ENCODE measurements around the gene LOXL3. TPM values are rescaled to one million over a fixed set of nuclear protein-coding genes. Genes with fewer than 3 reads are reported as not detected.

Gene LOXL3
- polyA plus RNA-seq, 4 donors: 0.22 to 2.9 (median 1.3) TPM

DNA sequence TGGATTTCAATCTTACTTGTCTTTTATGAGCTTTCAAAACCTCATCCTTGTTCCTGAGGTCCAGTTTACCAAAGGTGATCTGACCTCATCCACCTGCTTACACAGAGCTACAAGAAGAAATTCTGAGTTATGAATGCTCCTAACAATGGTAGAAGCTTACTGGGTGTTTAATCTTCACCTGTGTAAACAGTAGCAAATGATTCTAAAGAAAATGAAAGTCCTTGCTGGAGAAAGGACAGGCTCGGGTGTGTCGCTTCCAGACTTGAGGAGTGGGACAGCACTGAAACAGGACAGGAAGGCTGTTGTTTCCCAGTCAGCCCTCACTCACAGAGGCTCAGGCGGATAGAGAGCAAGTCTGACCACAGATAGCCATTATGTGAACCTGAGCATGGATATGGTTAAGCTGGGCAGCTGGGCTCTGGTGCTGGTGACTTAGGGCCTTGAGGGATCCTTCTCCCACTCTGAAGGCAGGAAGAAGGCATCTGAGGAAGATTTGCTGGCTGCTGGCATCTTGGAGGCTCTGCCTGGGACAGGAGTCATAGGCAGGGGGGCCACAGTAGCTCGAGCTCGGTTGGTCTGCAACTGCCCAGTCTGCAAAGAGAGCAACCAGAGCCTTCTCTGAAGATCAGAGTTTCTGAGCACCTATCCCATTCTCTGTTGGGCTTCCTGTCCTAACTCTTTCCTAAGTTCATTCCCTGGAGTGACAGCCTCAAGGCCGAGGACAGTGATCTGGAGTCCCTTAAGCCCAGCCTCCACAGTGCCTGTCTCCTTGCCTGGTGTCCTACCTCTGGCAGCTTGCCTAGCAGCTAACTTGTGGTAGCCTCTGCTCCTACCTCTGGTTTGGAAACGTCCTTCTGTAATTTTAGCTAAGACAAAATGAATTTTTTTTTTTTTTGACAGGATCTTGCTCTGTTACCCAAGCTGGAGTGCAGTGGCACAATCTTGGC lies 4.8 kb upstream of the LOXL3 start:
- Histone ChIP-seq H3K9me3 (ENCODE audit: control insufficient read depth in 2 of 2, insufficient read depth in 1 of 2, low read depth in 1 of 2, low read length in 1 of 2) (no peaks in the 10 kb centered on the region), H3K27me3 (ENCODE audit: control insufficient read depth in 3 of 3, insufficient read depth in 3 of 3, low read length in 3 of 3) (peaks cover 0 to 73% (median 0%) of the 10 kb centered on the region in 3 donors), H3K36me3 (ENCODE audit: control insufficient read depth in 3 of 3, insufficient read depth in 2 of 3, low read depth in 1 of 3, low read length in 3 of 3) (peaks cover 0 to 13% (median 0%) of the 10 kb centered on the region in 3 donors), H3K27ac (ENCODE audit: low read depth in 1 of 3, low read length in 2 of 3) (no peak overlapping the region), H3K4me3 (ENCODE audit: low read depth in 1 of 3, low read length in 3 of 3) (no peak overlapping the region), H3K4me1 (ENCODE audit: control insufficient read depth in 3 of 3, insufficient read depth in 2 of 3, low read depth in 1 of 3, low read length in 2 of 3) (peaks cover 0 to 8% (median 0%) of the 10 kb centered on the region in 3 donors)
- FAIRE-seq (no peak), DNase-seq (peak in 1 of 2 donors; percentile 33)
- 37 to 55% (median 50%) methylated on average over 7 of the region's 7 CpGs for WGBS, 3 donors

DNA sequence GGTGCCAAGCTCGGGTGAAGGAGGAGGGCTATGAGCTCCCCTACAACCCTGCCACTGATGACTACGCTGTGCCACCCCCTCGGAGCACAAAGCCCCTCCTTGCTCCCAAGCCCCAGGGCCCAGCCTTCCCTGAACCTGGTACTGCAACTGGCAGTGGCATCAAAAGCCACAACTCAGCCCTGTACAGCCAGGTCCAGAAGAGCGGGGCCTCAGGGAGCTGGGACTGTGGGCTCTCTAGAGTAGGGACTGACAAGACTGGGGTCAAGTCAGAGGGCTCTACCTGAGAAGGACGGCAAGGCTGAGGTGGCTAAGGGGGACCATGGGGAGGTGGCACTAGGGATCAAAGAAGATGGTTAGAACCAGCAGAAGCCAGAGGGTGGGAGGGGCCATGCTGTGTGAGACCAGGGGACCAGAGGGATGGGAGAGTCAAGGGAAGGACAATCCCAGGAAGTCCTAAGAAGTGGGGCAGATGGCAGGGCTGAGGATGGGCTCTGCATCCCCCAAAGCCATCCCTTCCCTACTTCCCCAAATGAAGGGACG lies 3.2 kb upstream of the LOXL3 start:
- DNase-seq: no peak
- H3K9me3 ChIP-seq (ENCODE audit: control insufficient read depth in 2 of 2, insufficient read depth in 1 of 2, low read depth in 1 of 2, low read length in 1 of 2): no peaks in the 10 kb centered on the region
- H3K4me3 ChIP-seq (ENCODE audit: low read depth in 1 of 3, low read length in 3 of 3): no peak overlapping the region
- WGBS, 3 donors: 91 to 97% (median 96%) methylated on average over 6 of the region's 6 CpGs
- no peak overlapping the region for H3K27ac ChIP-seq (ENCODE audit: low read depth in 1 of 3, low read length in 2 of 3)
- no peak for FAIRE-seq
- peaks cover 0 to 15% (median 0%) of the 10 kb centered on the region in 3 donors for H3K4me1 ChIP-seq (ENCODE audit: control insufficient read depth in 3 of 3, insufficient read depth in 2 of 3, low read depth in 1 of 3, low read length in 2 of 3)
- H3K27me3 ChIP-seq (ENCODE audit: control insufficient read depth in 3 of 3, insufficient read depth in 3 of 3, low read length in 3 of 3): peaks cover 0 to 81% (median 0%) of the 10 kb centered on the region in 3 donors
- peaks cover 0 to 13% (median 0%) of the 10 kb centered on the region in 3 donors for H3K36me3 ChIP-seq (ENCODE audit: control insufficient read depth in 3 of 3, insufficient read depth in 2 of 3, low read depth in 1 of 3, low read length in 3 of 3)

GRCh38 chr2:74556159-74556558 lies 2.4 kb upstream of the LOXL3 start:
- H3K36me3 ChIP-seq (ENCODE audit: control insufficient read depth in 3 of 3, insufficient read depth in 2 of 3, low read depth in 1 of 3, low read length in 3 of 3): peaks cover 0 to 13% (median 0%) of the 10 kb centered on the region in 3 donors
- no peaks in the 10 kb centered on the region for H3K9me3 ChIP-seq (ENCODE audit: control insufficient read depth in 2 of 2, insufficient read depth in 1 of 2, low read depth in 1 of 2, low read length in 1 of 2)
- 85 to 91% (median 89%) methylated on average over 14 of the region's 14 CpGs for WGBS, 3 donors
- FAIRE-seq (no peak), DNase-seq (no peak)
- H3K27ac ChIP-seq (ENCODE audit: low read depth in 1 of 3, low read length in 2 of 3): no peak overlapping the region
- H3K4me3 ChIP-seq (ENCODE audit: low read depth in 1 of 3, low read length in 3 of 3): no peak overlapping the region
- H3K27me3 ChIP-seq (ENCODE audit: control insufficient read depth in 3 of 3, insufficient read depth in 3 of 3, low read length in 3 of 3): peaks cover 0 to 81% (median 0%) of the 10 kb centered on the region in 3 donors
- peaks cover 0 to 15% (median 0%) of the 10 kb centered on the region in 3 donors for H3K4me1 ChIP-seq (ENCODE audit: control insufficient read depth in 3 of 3, insufficient read depth in 2 of 3, low read depth in 1 of 3, low read length in 2 of 3)

DNA sequence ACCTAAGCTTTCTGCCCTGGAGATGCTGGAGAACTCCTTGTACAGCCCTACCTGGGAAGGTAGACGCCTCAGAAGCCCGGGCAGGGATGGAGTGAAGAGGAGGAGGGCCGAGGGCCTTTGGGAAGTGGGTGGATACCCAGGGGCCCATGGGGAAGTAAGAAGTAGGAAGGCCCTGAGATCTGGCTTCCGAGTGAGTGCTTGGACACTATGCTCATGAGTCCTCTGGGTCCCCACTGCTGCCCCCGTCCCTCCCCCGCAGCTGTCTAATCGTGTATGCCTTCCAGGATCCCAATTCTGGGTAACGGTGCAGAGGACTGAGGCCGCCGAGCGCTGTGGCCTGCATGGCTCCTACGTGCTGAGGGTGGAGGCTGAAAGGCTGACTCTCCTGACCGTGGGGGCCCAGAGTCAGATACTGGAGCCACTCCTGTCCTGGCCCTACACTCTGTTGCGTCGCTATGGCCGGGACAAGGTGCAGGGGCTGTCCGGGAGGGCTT lies 1.9 kb upstream of the LOXL3 start:
- H3K4me3 ChIP-seq (ENCODE audit: low read depth in 1 of 3, low read length in 3 of 3): peak overlapping the region; percentile 53 to 71 (median 70)
- no peak for FAIRE-seq
- peak overlapping the region in 1 of 3 donors; percentile 72 for H3K27ac ChIP-seq (ENCODE audit: low read depth in 1 of 3, low read length in 2 of 3)
- WGBS, 3 donors: 69 to 78% (median 69%) methylated on average over 17 of the region's 17 CpGs
- H3K9me3 ChIP-seq (ENCODE audit: control insufficient read depth in 2 of 2, insufficient read depth in 1 of 2, low read depth in 1 of 2, low read length in 1 of 2): no peaks in the 10 kb centered on the region
- H3K27me3 ChIP-seq (ENCODE audit: control insufficient read depth in 3 of 3, insufficient read depth in 3 of 3, low read length in 3 of 3): peaks cover 0 to 82% (median 0%) of the 10 kb centered on the region in 3 donors
- DNase-seq: no peak
- H3K36me3 ChIP-seq (ENCODE audit: control insufficient read depth in 3 of 3, insufficient read depth in 2 of 3, low read depth in 1 of 3, low read length in 3 of 3): peaks cover 0 to 13% (median 0%) of the 10 kb centered on the region in 3 donors
- H3K4me1 ChIP-seq (ENCODE audit: control insufficient read depth in 3 of 3, insufficient read depth in 2 of 3, low read depth in 1 of 3, low read length in 2 of 3): peaks cover 0 to 15% (median 0%) of the 10 kb centered on the region in 3 donors

GRCh38 chr2:74554820-74555531 lies 1.2 kb upstream of the LOXL3 start:
- Histone ChIP-seq H3K9me3 (ENCODE audit: control insufficient read depth in 2 of 2, insufficient read depth in 1 of 2, low read depth in 1 of 2, low read length in 1 of 2) (no peaks in the 10 kb centered on the region), H3K27ac (ENCODE audit: low read depth in 1 of 3, low read length in 2 of 3) (peak overlapping the region in 2 of 3 donors; percentile 27 to 72), H3K4me1 (ENCODE audit: control insufficient read depth in 3 of 3, insufficient read depth in 2 of 3, low read depth in 1 of 3, low read length in 2 of 3) (peaks cover 0 to 15% (median under 1%) of the 10 kb centered on the region in 3 donors), H3K4me3 (ENCODE audit: low read depth in 1 of 3, low read length in 3 of 3) (peak overlapping the region; percentile 53 to 71 (median 70)), H3K36me3 (ENCODE audit: control insufficient read depth in 3 of 3, insufficient read depth in 2 of 3, low read depth in 1 of 3, low read length in 3 of 3) (peaks cover 0 to 13% (median 0%) of the 10 kb centered on the region in 3 donors), H3K27me3 (ENCODE audit: control insufficient read depth in 3 of 3, insufficient read depth in 3 of 3, low read length in 3 of 3) (peaks cover 0 to 82% (median 3%) of the 10 kb centered on the region in 3 donors)
- 2 to 3% (median 2%) methylated on average over 56 to 58 of the region's 58 CpGs for WGBS, 3 donors
- peak; percentile 59 to 74 for DNase-seq
- no peak for FAIRE-seq

- Histone ChIP-seq H3K27ac (ENCODE audit: low read depth in 1 of 3, low read length in 2 of 3) (peak overlapping the region in 1 of 3 donors; percentile 26), H3K9me3 (ENCODE audit: control insufficient read depth in 2 of 2, insufficient read depth in 1 of 2, low read depth in 1 of 2, low read length in 1 of 2) (no peaks in the 10 kb centered on the region), H3K27me3 (ENCODE audit: control insufficient read depth in 3 of 3, insufficient read depth in 3 of 3, low read length in 3 of 3) (peaks cover 0 to 82% (median 3%) of the 10 kb centered on the region in 3 donors), H3K4me1 (ENCODE audit: control insufficient read depth in 3 of 3, insufficient read depth in 2 of 3, low read depth in 1 of 3, low read length in 2 of 3) (peaks cover 0 to 26% (median 3%) of the 10 kb centered on the region in 3 donors), H3K4me3 (ENCODE audit: low read depth in 1 of 3, low read length in 3 of 3) (peak overlapping the region in 1 of 3 donors; percentile 53), H3K36me3 (ENCODE audit: control insufficient read depth in 3 of 3, insufficient read depth in 2 of 3, low read depth in 1 of 3, low read length in 3 of 3) (peaks cover 0 to 13% (median 0%) of the 10 kb centered on the region in 3 donors)
- WGBS, 3 donors: 53 to 74% (median 67%) methylated on average over 24 to 27 of the region's 27 CpGs
- DNase-seq: peak in 1 of 2 donors; percentile 28
- FAIRE-seq: no peak
These were observed 579 bp downstream of the LOXL3 start for GRCh38 chr2:74552914-74553811.
